Dedifferentiated amniotic fluid mesenchymal stem cell (primary cell): ENCODE results near the gene CASP7.
"Not testable (repeated sequence)": the region's sequence is repeated elsewhere in the genome, so short reads cannot be mapped to it uniquely, and the experiment has no call there.

ENCODE experiments used
- DNase-seq: peaks from one replicate; pipeline ENCODE4 v3.0.0-alpha.2; 2016; ENCODE audit errors: extremely low spot score

Gene CASP7

DNA sequence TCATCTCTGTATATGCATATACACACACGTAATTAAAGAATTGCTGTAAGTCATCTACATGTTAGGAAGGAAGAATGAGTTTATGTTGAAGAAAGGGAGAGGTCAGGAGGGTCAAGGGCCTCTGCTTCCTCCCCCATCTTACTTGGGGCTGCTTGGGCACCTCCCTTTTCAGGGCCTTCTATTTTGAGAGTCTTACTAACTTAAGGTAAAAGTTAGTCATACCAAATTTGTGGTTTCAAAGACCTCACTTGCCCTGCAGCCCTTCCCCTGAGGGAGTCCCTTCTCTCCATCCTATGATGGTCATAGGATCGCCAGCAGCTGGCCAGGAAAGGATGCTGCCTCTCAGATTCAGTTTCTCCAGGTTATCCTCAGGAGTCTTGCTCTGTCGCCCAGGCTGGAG lies 74.4 kb downstream of the CASP7 start:
- no peak for DNase-seq

DNA sequence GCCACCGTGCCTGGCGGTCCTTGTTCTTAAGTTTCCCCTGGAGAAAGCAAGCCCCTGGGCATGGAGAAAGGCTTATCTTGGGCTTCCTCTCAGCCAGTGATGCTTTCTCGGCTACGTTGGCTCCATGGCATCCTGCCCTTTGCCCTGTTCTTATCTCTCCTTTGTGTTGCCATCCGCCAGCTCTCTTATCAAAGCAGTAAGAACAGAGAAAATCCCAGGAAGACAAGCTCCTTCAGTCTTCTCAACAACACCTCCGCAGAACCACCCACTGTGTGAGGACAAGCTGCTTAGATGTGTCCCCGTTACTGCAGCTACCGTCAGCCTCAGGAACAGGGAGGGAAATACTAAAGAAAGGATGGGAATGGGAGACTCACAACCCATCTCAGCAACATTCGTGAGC lies 75.1 kb downstream of the CASP7 start:
- DNase-seq: no peak

DNA sequence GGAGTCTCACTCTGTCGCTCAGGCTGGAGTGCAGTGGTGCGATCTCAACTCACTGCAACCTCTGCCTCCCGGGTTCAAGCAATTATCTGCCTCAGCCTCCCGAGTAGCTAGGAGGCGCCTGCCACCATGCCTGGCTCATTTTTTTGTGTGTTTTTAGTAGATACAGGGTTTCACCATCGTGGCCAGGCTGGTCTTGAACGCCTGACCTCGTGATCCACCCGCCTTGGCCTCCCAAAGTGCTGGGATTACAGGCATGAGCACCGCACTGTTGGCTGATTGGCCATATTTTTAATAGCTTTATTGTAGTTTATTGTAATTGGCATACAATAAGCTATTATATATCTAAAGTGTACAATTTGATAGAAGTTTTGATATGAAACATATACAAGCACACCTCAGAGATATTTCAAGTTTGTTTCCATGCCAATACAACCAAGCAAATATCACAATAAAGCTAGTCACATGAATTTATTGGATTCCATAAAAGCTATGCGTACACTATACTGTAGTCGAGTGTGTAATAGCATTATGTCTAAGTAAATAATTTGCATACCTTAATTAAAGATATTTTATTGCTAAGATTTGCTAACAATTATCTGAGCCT lies 77.3 kb downstream of the CASP7 start:
- DNase-seq: no peak

- no peak for DNase-seq
These were observed 82.4 kb downstream of the CASP7 start for GRCh38 chr10:113762083-113762482.

GRCh38 chr10:113764582-113764981 lies 84.9 kb downstream of the CASP7 start:
- DNase-seq: no peak

- DNase-seq: no peak
These were observed 86.2 kb downstream of the CASP7 start for GRCh38 chr10:113765910-113766309.

- DNase-seq: no peak
These were observed 87.5 kb downstream of the CASP7 start for GRCh38 chr10:113767222-113767621.

DNA sequence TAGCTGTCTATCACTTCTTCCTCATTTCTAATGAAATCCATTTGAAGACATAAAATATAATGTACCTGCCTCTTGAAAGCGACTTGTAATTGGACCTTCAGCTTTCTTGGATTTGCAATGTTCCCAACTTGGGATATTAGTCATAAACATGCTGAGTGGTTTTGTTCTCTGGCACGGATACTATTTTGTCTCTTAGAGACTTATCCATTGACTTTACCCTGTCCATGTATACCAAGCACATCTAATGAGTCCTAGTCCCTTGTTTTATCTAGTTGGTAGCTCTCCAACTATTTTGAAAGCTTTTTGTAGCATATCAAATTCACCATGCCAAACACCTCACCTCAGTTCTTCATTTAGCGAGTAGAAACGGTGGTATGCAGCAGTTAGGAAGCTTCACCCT lies 90.6 kb downstream of the CASP7 start:
- DNase-seq: no peak

DNA sequence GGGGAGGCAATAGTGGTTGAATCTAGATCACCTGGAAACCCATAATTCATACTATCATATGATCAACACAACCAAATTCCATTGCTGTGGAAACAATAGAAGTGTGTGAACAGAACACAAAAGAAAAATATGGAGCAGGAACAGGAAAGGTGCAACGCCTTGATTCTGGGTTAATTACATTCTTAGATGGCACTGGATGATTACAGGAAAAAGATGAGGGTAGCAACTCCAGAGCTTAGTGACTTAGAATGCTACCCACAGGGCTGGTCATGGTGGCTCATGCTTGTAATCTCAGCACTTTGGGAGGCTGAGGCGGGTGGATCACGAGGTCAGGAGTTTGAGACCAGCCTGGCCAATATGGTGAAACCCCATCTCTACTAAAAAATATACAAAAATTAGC lies 91.4 kb downstream of the CASP7 start:
- not testable (repeated sequence) for DNase-seq

- no peak for DNase-seq
These were observed 96.1 kb downstream of the CASP7 start for GRCh38 chr10:113775686-113776294.

DNA sequence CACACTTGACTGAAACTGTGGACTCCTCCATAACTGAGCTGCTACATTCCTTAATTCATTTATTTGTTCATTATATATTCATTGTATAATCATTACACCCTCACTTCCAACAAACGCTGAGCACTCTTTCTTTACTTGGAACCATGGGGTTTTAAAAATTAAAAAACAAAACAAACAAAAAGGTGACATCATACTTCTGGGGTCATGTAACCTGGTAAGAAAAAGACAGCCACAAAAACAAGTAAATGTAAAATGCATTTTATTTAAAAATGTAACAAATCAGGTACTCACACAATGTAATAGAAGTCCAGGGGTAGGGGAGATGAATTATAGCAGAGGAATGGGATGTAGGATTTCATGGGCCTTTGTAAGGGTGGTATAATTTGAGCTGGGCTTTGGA lies 96.8 kb downstream of the CASP7 start:
- DNase-seq: no peak
